Cerebellar cortex (tissue), 1 donor: ENCODE results near the gene LRRC58.
"Not testable (repeated sequence)": the region's sequence is repeated elsewhere in the genome, so short reads cannot be mapped to it uniquely, and the experiment has no call there.

Experiments used
- DNase-seq: peaks from one replicate; pipeline ENCODE4 v3.0.0-alpha.2; 2015; ENCODE audit warnings: low spot score

LRRC58 gene

GRCh38 chr3:120348991-120349854, at the start of gene LRRC58:
TSS of gene LRRC58 (minus strand) at chr3:120349354. CDS start at chr3:120349243, 111 bp downstream.
- DNase-seq, result peak; percentile 84

- no peak for DNase-seq
Observed at GRCh38 chr3:120396469-120396868, 47.3 kb upstream of the LRRC58 start.

DNA sequence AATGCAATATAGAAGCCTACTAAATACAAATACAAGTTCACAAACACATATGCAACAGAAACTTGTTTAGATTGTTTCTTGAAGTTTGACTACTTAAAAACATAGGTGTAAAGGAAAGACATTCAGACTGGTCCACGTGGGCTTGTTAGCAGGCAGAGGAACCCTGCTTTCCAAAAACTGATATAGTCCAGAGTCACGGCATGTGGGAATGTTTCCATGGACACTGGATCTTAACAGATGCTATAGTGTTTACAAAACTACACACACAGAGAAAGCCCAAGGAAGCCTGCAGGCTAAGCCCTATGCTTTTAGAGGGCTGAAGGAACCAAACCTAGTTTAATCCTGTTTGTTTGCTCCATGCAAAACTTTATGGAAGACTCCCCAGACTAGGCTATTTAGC, 45.2 kb upstream of the LRRC58 start:
- DNase-seq, result no peak

GRCh38 chr3:120393761-120394160, 44.6 kb upstream of the LRRC58 start:
- DNase-seq, result no peak

DNA sequence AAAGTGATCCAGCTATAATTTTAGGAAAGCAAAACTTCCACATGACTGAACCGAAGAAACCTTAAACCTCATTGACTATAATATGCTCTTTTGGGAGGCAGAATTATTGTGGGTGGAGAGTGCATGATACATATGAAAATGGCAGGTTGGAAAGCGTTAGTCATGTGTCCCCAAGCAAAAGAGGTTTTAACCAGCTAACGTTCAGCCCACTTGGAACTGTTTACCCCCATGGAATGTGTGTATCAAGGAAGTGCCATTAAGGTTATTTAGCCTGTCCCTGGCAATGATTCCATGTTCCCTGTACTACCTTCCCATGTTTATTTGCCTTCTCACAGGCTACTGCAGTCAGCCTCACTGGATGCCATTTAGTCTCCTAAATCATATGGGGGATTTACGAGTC, 44.1 kb upstream of the LRRC58 start:
- DNase-seq, result no peak

DNA sequence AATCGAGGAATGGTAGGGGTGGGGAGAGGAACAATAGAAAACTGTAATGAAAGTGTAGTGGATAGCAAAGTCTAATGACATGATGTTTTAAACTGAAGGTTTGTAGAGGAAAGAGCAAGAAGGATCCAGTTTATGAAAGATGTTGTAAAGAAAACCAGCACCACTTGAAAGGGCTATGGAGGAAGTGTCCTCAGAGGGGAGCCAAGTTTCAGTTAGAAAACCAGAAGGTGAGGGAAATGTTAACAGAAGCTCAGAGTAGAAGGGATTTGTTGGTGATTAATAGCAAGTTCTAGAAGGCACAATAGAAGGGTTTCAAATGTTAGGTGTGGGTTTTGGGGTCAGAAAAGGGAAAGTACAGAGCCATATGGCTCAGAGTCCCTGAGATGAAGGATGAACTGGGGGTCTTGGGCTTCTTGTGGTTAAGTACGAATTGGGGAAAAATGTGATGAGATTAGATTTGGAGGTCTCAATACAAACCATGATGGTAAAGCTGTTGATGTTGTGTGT, 33.8 kb upstream of the LRRC58 start:
- DNase-seq, result no peak

GRCh38 chr3:120381503-120381902, 32.3 kb upstream of the LRRC58 start:
- no peak for DNase-seq

GRCh38 chr3:120377948-120378347, 28.8 kb upstream of the LRRC58 start:
- not testable (repeated sequence) for DNase-seq

DNA sequence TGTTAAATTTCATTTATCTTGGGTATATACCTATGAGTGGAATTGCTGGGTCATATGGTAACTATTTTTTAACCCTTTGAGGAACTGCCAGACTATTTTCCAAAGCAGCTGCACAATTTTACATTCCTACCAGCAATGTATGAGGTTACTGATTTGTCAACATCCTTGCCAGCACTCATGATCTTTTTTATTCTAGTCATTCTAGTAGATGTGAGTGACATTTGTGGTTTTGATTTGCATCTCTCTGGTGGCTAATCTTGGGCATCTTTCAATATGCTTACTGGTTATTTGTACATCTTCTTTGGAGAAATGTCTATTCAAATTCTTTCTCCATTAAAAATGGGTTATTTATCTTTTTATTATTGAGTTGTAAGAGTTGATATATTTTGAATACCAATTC, 21.3 kb upstream of the LRRC58 start:
- no peak for DNase-seq

- DNase-seq, result no peak
Observed at GRCh38 chr3:120369037-120369467, 19.9 kb upstream of the LRRC58 start.

- no peak for DNase-seq
Observed at GRCh38 chr3:120368172-120368571, 19.0 kb upstream of the LRRC58 start.

DNA sequence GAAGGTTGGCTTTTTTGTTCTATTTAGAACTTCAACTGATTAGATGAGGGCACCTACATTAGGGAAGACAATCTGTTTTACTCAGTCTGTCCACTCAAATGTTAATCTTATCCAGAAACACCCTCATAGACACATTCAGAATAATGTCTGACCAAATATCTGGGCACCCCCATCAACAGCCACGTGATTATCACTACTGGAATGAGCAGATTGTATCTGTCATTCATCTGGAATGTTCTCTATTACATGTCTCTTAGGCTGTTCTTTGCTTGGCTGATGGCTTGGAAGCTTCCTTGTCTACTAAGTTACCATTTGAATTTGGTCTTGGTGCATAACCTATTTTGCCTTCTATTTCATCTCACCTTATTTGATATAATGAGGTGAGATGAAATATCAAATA, 15.7 kb upstream of the LRRC58 start:
- no peak for DNase-seq

DNA sequence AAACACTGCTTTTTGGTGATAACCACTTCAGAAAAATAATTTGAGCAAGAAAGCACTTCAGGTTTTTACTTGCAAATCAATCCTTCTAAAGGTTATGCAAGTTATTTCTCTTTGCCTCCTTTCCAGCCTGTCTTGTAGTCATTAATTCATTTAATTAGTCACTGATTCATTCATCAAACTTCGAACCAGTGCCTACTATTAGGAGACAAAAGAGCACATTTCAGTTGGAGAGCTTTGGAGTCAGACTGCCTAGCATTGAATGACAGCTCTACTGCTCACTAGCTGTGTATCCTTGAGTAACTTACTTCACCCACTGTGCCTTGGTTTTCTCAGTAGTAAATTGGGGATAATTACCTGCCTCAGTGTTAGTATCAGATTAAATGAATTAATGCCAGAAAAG, 14.9 kb upstream of the LRRC58 start:
- DNase-seq, result no peak

DNA sequence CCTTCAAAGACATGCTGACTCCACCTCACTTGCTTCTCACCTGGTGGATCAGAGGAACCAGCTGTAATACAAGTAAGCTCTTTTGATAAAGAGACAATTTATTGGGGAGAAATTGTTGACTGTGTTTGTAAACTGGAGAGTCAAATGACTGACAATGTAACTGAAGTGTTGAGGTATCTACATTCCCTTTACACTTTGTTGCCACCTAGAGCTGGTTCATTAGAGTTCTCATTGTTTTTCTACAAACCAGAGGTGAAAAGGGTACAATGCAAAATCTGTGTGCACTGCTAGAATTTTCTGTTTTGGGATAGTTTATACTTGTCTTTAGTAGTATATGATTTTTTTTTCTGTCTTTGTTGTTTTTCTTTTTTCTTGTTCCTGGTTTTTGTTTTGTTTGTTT, 8.7 kb upstream of the LRRC58 start:
- no peak for DNase-seq

- no peak for DNase-seq
Observed at GRCh38 chr3:120355486-120355885, 6.3 kb upstream of the LRRC58 start.

GRCh38 chr3:120353463-120353862, 4.3 kb upstream of the LRRC58 start:
- DNase-seq, result no peak

GRCh38 chr3:120352017-120352416, 2.9 kb upstream of the LRRC58 start:
- no peak for DNase-seq

DNA sequence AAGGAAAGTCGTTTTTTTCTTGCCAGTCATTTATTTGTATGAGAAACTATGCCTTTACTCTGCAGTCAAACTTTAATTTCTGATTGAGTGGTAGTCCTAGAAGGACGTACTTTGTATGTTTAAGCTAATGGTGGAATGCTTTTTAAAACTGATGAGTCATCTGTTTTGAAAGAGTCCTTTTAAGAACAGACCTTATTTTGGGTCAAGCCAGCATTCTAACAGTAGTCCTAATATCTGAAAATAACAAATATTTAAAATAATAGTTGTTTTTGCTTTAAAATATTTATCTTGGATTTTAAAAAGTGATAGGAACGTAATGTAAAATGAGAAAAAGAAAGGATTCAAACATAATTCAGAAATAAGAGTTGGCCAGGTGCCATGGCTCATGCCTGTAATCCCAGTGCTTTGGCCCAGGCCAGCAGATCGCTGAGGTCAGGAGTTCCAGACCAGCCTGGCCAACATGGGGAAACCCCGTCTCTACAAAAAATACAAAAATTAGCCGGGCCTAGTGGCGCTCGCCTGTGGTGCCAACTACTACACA, 1.3 kb upstream of the LRRC58 start:
- DNase-seq, result peak; percentile 32

DNA sequence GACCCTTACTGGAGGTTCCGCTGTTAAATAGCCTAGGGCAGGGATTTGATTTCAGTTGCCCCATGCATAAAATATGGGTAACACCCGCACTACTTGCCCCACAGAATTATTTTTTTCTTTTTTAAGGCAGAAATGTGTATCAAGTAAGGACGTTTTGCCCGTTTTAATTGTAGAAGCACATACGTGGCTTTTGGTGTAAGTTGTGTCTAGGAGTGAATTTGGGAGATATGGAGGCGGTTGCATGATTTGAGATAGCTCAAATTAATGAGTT, 636 bp upstream of the LRRC58 start:
- DNase-seq, result no peak

GRCh38 chr3:120348065-120348990, 826 bp downstream of the LRRC58 start:
- peak; percentile 38 for DNase-seq

DNA sequence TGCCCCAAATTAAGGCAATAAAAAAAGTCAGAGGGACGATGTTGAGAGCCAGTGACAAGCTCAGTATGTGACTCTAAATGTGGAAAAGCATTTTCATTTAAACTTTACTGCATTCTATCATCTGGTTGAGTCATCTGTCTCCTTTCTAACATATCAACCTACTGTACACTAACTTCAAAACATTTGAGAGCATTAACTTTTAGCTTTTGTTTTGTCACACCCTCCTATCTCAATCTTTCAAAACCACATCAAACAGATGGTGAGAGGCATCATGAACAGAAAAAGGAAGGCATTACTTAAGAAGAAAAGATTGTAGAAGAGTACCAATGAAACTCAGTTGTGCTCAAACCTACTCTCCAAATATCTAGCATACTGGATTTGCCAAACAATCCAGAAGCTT, 4.8 kb downstream of the LRRC58 start:
- no peak for DNase-seq

GRCh38 chr3:120341658-120342346, 7.4 kb downstream of the LRRC58 start:
- DNase-seq, result no peak
